ENCODE results near the gene TTC1. TPM values are rescaled to one million over a fixed set of nuclear protein-coding genes. Genes with fewer than 3 reads are reported as not detected.

Gene TTC1
- total RNA-seq, 1 experiment from 2014 or later, result 67.6 TPM

GRCh38 chr5:160042671-160043070 lies 33.7 kb downstream of the TTC1 start:
- in situ Hi-C loops (cut with HindIII; ENCODE audit: low pct_unique_long_range_greater_than_20kb, low sequenced_read_pairs), result no loop called here

GRCh38 chr5:160044391-160044804 lies 35.5 kb downstream of the TTC1 start:
- no peak overlapping the region for H3K4me3 ChIP-seq (ENCODE audit: low read depth in 2 of 2, low read length in 2 of 2)
- intact Hi-C loops (cut with micrococcal nuclease; ENCODE audit: unreplicated experiment) (no loop called here), in situ Hi-C loops (cut with HindIII; ENCODE audit: low pct_unique_long_range_greater_than_20kb, low sequenced_read_pairs) (no loop called here)
- H3K9me3 ChIP-seq (ENCODE audit: control insufficient read depth, insufficient read depth, low read depth, low read length), result no peaks in the 10 kb centered on the region
- POLR2A ChIA-PET, result no interaction called here
- H3K4me1 ChIP-seq (ENCODE audit: control insufficient read depth, insufficient read depth, low read length), result no peaks in the 10 kb centered on the region
- DNase-seq (ENCODE audit: low read depth, low spot score) (no peak), ATAC-seq (no peak)
- TF ChIP-seq REST (IDR thresholded peaks at IDR 0.05; ENCODE audit: insufficient read depth in 1 of 2, low read depth in 2 of 2, low read length in 1 of 2) (no peak), SIN3A (IDR thresholded peaks at IDR 0.05; ENCODE audit: borderline replicate concordance, insufficient read depth, low read depth, low read length) (no peak), TCF7L2 (IDR thresholded peaks at IDR 0.05; ENCODE audit: low read depth, low read length) (no peak), CTCF (IDR thresholded peaks at IDR 0.05) (no peak), POLR2AphosphoS5 (IDR thresholded peaks at IDR 0.05; ENCODE audit: low read depth, low read length) (no peak)
- no TSS peak for BruUV-seq (replicated peaks)
- no peak overlapping the region for H3K27ac ChIP-seq (ENCODE audit: low read length)
- no peaks in the 10 kb centered on the region for H3K27me3 ChIP-seq (ENCODE audit: control insufficient read depth, insufficient read depth, low read length)
- CTCF ChIA-PET, result no interaction called here
- H3K36me3 ChIP-seq (ENCODE audit: control insufficient read depth, insufficient read depth, low read length), result peaks cover 3% of the 10 kb centered on the region; the same call in 1 of the 2 replicates

More at GRCh38 chr5:160042671-160043070, 33.7 kb downstream of the TTC1 start:
- DNase-seq (ENCODE audit: low read depth, low spot score), result no peak
- H3K4me3 ChIP-seq (ENCODE audit: low read depth in 2 of 2, low read length in 2 of 2), result no peak overlapping the region
- H3K27me3 ChIP-seq (ENCODE audit: control insufficient read depth, insufficient read depth, low read length), result no peaks in the 10 kb centered on the region
- no peak for TF ChIP-seq REST (IDR thresholded peaks at IDR 0.05; ENCODE audit: insufficient read depth in 1 of 2, low read depth in 2 of 2, low read length in 1 of 2)
- no peak for TF ChIP-seq SIN3A (IDR thresholded peaks at IDR 0.05; ENCODE audit: borderline replicate concordance, insufficient read depth, low read depth, low read length)
- no peak for TF ChIP-seq CTCF (IDR thresholded peaks at IDR 0.05)
- TF ChIP-seq POLR2AphosphoS5 (IDR thresholded peaks at IDR 0.05; ENCODE audit: low read depth, low read length), result no peak
- TF ChIP-seq TCF7L2 (IDR thresholded peaks at IDR 0.05; ENCODE audit: low read depth, low read length), result no peak
- no TSS peak for BruUV-seq (replicated peaks)
- H3K27ac ChIP-seq (ENCODE audit: low read length), result no peak overlapping the region
- ChIA-PET POLR2A (no interaction called here), CTCF (no interaction called here)
- no peaks in the 10 kb centered on the region for H3K9me3 ChIP-seq (ENCODE audit: control insufficient read depth, insufficient read depth, low read depth, low read length)
- no peak for ATAC-seq
- H3K36me3 ChIP-seq (ENCODE audit: control insufficient read depth, insufficient read depth, low read length), result peaks cover 8% of the 10 kb centered on the region; the same call in 1 of the 2 replicates
- no peaks in the 10 kb centered on the region for H3K4me1 ChIP-seq (ENCODE audit: control insufficient read depth, insufficient read depth, low read length)
- intact Hi-C loops (cut with micrococcal nuclease; ENCODE audit: unreplicated experiment), result no loop called here

Data from Panc1 (cell line).